CD4-positive, alpha-beta T cell treated with Interleukin-15 for 1 hour (primary cell): ENCODE measurements around the gene KRT6A.
"Not testable (repeated sequence)": the region's sequence is repeated elsewhere in the genome, so short reads cannot be mapped to it uniquely, and the experiment has no call there.

Experiments used
- DNase-seq: peaks from one replicate; pipeline ENCODE4 v3.0.0-alpha.2; 2020

The KRT6A gene

DNA sequence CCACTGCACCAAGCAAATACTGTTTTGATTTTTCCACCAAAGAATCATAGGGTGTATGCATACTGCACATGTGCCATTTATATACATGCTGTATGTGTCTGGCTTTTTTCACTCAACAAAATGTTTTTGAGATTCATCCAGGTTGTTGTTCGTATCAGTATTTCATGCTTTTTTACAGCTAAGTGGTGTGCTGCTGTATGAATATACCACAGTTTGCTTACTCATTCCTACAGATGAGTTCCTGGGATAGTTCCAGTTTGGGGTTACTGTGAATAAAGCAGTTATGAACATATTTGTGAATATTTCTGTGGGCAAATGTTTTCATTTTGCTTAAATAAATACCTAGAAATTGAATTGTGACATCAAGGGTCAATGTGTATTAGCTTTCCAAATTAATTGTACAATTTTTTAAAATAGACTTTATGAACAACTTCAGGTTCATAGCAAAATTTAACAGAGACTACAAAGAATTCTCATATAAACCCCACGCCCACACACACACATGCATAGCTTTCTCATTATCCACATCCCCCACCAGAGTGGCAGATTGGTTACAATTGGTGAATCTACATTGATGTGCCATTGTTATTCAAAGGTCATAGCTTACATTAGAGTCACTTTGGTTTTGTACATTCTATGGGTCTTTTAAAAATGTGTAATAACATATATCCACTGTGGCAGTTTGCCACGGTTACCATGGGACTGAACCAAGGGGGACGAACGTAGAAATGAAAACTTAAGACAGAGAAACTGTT, 6.9 kb upstream of the KRT6A start:
- DNase-seq: no peak

DNA sequence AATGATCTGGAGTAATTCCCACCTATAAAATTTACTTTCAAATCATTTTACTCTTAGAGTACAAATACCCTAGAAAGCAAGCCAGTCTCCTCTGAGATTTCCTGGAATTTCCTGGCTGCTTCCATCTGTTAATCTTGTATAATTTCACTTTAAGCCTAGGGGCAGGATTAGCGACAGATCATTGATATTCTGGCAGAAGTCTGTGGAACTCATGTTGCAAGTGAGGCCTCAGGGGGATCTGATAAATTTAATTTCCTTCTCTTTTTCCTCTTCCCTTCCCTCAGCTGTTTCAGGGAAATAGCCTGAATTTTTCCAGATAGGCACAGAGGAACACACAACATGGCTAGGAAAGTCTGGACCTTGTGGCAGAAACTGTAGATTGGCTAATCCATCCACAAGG, 5.9 kb upstream of the KRT6A start:
- no peak for DNase-seq

- DNase-seq: no peak
Observed at GRCh38 chr12:52497975-52498374, 4.9 kb upstream of the KRT6A start.

DNA sequence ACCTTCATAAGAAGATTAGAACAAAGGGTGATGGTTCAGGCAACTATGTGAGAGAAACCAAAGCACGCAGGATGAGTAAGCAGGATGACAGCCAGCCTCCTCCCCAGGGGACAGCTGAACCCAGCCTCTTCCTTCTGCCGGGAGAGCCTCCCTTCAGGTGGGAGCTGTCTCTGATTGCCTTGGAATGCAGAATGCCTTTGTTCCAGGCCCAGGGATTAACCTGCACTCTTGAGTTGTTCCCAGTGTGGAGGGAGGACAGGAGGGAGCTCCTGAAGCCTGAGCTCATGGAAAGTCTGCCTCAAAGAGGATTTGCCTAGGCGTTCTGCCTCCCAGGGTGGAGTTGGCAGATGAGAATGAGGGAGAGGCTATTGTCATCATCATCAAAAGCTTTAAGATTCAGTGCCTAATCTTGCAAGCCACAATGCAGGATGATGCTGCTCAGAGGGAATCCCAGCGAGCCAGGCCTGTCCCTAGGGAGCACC, 3.6 kb upstream of the KRT6A start:
- no peak for DNase-seq

DNA sequence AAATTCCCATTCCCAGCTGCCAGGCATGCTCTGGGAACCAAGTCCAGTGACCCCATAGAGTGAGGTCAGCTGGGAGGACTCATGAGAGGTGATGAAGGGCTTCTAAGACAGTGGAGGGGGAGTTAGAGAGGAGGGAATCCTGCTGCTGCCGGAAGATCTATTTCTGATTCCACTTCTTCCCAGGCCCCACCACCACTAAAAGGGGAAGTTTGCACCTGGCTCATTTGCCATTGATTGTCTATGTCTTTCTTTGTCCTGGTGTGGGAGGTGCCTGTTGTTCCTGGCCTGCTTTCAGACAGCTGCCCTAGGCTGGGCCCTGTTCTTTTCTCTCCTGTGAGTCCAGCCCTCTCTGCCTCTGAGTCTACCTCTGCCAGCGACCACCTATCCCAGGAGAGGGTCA, 3.0 kb upstream of the KRT6A start:
- DNase-seq: no peak

GRCh38 chr12:52495389-52495788, 2.3 kb upstream of the KRT6A start:
- DNase-seq: no peak

GRCh38 chr12:52494518-52494917, 1.5 kb upstream of the KRT6A start:
- DNase-seq: no peak

DNA sequence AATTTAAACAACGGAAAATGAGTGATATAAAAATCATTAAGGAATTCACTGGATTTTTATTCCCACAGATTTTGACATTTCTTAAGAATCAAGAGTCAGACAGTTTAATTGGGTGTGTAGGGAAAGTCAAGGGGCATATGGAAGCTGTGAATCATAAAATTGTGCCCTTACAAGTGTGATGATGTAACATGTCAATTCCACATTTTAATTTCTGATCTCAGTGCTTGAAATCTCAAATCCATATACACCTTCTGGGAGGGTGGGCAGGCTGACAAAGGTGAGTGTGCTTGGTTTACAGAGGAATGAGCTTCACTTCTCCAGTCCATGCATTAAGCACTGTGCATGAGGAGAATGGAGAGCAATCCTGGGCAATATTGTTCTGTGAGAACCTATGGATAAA, 1.0 kb upstream of the KRT6A start:
- DNase-seq: no peak

GRCh38 chr12:52492405-52492804, 652 bp downstream of the KRT6A start:
- DNase-seq: not testable (repeated sequence)

DNA sequence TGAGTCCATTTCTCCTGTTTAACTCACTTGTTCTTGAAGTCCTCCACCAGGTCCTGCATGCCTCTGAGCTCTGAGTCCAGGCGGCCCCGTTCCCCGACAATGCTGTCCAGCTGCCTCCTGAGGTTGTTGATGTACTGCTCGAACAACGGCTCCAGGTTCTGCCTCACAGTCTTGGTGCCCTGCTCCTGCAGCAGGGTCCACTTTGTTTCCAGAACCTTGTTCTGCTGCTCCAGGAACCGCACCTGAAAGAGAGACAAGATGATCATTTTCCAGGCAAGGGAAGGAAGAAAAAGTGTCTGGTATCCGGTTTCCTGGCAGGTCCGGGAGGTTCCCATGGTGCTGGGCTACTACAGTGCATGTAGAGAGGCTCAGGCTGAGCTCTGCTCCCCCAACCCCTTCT, 1.6 kb downstream of the KRT6A start:
- not testable (repeated sequence) for DNase-seq

- no peak for DNase-seq
Observed at GRCh38 chr12:52488736-52489135, 4.3 kb downstream of the KRT6A start.

- DNase-seq: not testable (repeated sequence)
Observed at GRCh38 chr12:52487744-52488443, 5.2 kb downstream of the KRT6A start.

- no peak for DNase-seq
Observed at GRCh38 chr12:52487211-52487610, 5.8 kb downstream of the KRT6A start.

- no peak for DNase-seq
Observed at GRCh38 chr12:52486166-52487105, 6.6 kb downstream of the KRT6A start.

GRCh38 chr12:52480073-52480472, 13.0 kb downstream of the KRT6A start:
- no peak for DNase-seq

GRCh38 chr12:52477651-52478050, 15.4 kb downstream of the KRT6A start:
- no peak for DNase-seq

DNA sequence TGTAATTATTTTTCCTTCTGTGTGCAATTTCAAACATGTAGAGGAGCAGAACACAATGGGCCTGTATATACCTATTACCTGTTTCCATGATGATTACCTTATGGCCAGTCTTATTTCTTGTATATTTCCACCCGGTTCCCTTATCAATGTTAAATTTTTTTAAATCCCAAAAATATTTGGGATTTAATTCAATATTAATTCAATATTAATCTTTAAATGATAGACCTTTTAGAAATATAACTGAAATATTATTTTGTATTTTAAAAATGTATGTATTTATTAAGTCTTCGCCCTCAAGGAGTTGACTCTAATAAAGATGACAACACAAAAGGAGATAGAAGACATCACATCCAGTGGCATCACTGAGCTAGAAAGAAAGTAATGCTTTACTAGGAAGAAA, 18.8 kb downstream of the KRT6A start:
- DNase-seq: no peak

- DNase-seq: no peak
Observed at GRCh38 chr12:52473768-52474167, 19.3 kb downstream of the KRT6A start, which contains the start of gene KRT6C. TSS of gene KRT6C (minus strand) at chr12:52473805. CDS start at chr12:52473737, 68 bp downstream.

- no peak for DNase-seq
Observed at GRCh38 chr12:52469853-52470252, 23.2 kb downstream of the KRT6A start.

DNA sequence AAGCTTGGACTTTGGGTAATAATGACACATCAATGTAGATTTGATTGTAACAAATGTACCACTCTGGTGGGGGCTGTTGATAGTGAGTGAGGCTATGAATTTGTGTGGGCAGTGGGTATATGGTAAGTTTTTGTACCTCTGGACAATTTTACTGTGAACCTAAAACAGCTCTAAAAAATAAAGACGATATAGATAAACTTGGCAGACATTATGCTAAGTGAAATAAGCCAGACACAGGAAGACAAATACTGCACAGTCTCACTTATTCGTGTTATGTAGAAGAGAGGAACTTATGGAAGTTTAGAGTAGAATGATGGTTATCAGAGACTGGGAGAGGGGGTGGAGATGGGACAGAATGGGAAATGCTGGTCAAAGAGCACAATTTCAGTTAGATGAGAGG, 28.2 kb downstream of the KRT6A start:
- DNase-seq: no peak

- no peak for DNase-seq
Observed at GRCh38 chr12:52461693-52462092, 31.4 kb downstream of the KRT6A start.

DNA sequence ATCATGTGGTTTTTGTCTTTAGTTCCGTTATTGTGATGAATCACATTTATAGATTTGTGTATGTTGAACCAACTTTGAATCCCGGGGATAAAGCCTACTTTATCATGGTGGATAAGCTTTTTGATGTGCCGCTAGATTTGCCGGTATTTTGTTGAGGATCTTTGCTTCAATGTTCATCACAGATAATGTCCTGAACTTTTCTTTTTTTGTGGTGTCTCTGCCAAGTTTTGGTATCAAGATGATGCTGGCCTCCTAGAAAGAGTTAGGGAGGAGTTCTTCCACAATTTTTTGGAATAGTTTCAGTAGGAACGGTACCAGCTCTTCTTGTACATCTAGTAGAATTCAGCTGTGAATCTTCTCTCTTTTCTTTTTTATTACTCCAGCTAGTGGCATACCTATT, 34.2 kb downstream of the KRT6A start:
- no peak for DNase-seq

DNA sequence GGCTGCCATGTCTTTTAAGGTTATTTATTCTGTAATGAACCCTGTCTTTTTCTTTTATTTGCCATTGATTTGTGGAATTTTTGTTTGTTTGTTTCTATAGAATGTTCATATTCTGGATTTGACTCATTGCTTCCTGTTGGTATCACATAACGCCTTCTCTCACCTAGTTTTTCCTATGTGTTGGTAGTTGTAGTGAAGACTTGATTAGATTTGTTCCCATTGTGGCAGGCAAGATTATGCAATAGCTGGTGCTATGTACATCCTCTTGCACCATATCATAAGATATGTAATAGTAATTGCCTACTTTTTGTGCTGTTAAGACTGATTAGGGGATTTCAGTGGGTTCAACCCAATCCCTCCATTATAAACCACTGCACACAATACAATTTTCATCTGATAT, 37.2 kb downstream of the KRT6A start:
- DNase-seq: no peak
